Measurements from ENCODE around the gene ZNF480.
"Not testable (repeated sequence)": the region's sequence is repeated elsewhere in the genome, so short reads cannot be mapped to it uniquely, and the experiment has no call there.

Gene ZNF480

DNA sequence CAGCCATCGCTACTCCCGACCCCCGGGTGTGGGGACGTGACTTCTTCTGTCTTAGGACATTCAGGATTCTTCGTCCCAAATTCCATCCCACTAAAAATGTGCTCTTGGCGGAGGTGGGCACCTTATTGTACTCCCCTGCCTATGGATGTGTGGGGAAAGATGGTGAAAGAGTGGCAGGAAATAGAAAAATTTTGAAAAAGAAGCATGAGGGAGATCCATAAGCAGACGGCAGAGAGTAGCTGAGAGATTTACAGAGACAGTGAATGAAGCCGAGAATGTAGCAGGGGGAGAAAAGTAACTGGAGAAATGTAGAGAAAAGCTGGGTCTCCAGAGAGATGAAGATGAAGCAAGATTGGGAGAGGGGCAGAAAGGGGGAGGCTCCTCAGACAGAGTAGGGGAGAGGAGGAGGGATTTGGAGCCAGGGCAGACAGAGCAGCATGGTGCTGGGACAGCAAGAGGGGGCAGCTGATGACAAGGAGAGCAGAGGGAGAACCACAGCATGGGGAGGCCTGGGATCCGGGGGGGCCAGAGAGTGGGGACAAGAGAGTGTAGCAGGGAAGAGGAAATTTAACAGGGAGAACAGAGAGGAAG lies 39.9 kb downstream of the ZNF480 start:
- DNase-seq (ENCODE audit: low read depth): no peak

DNA sequence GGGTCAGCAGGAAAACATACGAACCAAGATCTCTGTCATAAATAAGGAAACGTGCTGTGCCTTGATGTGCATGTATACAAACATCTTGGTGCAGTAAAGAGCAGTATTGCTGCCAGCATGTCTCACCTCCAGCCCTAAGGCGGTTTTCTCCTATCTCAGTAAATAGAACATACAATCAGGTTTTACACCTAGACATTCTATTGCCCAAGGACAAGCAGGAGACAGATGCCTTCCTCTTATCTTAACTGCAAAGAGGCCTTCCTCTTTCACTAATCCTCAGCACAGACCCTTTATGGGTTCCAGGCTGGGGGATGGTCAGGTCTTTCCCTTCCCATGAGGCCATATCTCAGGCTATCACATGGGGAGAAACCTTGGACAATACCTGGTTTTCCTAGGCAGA lies 42.1 kb downstream of the ZNF480 start:
- not testable (repeated sequence) for DNase-seq (ENCODE audit: low read depth)

DNA sequence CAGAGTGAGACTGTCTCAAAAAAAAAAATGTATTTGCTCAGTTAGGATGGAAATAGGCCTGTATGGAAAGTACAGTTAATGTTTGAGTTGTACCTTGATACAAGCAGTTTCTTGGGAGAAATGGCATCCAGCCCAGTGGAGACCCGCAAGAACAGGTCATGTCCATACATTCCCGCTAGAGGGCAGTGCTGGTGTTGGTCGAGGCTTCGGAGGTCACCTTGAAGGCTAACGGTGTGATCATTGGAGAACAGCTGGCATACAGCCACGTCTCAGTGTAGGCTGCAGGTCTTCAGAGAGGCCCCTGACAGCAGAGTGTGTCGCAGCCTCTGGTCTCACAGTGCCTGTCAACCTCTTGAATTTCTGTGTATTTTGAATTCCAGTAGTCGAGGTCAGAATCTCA lies 46.6 kb downstream of the ZNF480 start:
- DNase-seq (ENCODE audit: low read depth): peak; percentile 9

DNA sequence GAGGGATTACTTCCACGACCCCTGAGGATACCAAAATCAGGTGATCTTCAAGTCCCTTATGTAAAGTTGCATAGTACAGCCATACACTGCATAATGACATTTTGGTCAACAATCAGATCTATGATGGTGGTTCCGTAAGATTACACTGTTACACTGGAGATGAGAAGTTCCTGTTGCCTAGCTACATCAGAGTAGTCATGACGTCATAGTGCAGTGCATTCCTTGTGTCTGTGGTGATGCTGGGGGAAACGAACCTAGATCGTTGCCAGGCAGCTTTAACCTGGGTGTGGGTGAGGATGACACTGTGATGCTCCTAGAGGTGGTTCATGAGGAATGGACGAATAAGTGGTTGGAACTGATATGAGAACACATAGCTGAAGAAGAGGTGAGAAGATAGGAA lies 48.2 kb downstream of the ZNF480 start:
- DNase-seq (ENCODE audit: low read depth): no peak

DNA sequence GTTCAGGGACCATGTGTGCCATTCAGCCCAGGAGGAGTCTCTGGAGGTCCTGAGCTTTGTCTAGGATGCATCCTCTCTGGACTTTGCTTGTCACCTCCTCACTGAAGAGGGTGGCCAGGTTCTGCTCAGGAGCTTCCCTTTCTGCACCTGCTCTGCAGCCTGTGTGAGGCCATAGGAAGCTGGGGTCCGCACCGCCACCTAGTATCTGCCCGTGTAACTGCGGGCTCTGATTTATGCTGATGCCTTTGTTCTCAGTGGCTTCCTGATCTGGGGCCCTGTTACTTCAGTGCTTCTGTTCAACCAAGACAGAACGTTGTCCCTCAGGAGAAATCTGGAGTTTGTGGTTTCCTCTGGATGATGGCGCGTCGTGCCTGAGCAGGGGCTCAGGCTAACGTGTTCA lies 54.5 kb downstream of the ZNF480 start:
- DNase-seq (ENCODE audit: low read depth): no peak

DNA sequence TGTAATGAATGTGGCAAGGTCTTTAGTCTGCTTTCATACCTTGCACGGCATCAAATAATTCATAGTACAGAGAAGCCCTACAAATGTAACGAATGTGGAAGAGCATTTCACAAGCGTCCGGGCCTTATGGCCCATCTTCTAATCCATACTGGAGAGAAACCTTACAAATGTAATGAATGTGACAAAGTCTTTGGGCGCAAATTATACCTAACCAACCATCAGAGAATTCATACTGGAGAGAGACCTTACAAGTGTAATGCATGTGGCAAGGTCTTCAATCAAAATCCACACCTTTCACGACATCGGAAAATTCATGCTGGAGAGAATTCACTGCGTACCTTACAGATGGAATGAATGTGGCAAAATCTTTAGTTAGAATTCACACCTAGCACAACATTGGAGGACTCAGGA lies 69.5 kb downstream of the ZNF480 start:
- DNase-seq (ENCODE audit: low read depth): no peak

DNA sequence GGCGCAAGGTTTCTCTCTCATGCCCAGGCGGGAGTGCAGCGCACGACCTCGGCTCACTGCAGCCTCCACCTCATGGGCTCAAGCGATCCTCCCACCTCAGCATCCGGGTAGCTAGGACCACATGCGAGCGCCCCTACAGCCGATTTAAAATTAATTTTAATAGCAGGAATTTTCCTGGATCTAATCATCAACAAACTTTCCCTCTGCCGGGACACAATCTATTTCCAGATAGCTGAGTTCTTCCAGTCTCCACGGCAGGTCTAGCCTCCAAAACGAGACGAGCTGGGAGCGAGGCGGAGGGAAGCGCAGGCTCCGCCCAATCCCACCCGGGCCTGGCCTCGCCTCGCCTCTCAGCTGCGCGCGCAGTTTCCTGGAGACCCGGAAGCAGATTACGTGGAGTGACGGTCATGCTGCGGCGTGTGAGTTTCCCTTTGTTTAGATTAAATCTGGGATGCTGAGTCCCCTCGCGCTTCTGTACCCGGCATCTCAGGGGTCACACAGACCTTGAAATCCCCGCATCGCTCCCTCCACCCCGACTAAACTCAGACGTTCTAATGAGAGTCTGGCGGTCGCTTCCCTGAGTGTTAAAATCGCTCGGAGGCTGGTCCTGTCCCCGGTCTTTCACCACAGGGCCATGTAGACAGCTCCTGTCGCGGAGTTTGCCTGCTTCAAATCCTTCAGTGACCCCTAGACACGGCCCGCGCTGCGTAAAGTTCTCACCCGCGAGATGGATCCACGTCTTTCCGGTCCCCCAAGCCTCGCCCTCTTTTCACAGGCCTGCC lies 72.8 kb downstream of the ZNF480 start, which contains the start of gene ZNF880:
Gene ZNF880 (plus strand): TSS at position 365 of the 782 bp plus-strand sequence. CDS start 43 bp downstream, at position 408.
- DNase-seq (ENCODE audit: low read depth): peak; percentile 93

DNA sequence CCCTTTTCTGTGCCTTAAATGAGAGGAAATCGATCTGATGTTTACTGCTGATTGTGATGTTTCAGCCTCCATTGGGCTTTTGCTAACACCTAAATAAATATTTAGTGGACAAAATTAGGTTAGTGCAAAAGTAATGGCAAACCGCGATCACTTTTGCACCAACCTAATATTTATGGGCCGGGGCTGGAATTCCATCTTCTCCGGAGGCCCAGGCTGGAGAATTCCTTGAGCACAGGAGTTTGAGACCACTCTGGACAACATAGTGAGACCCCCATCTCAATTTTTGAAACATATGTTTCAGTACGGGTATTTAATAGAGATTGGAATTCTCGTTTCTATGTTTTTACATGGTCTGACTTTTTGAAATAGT lies 73.4 kb downstream of the ZNF480 start:
- no peak for DNase-seq (ENCODE audit: low read depth)
